Measurements from ENCODE around the gene MRPL43.
A peak's percentile ranks its signal among the peaks of the same experiment; 100 is the strongest.

The MRPL43 gene

GRCh38 chr10:101001659-101002035 is 14.3 kb upstream of the MRPL43 start:
- DNase-seq: no peak

DNA sequence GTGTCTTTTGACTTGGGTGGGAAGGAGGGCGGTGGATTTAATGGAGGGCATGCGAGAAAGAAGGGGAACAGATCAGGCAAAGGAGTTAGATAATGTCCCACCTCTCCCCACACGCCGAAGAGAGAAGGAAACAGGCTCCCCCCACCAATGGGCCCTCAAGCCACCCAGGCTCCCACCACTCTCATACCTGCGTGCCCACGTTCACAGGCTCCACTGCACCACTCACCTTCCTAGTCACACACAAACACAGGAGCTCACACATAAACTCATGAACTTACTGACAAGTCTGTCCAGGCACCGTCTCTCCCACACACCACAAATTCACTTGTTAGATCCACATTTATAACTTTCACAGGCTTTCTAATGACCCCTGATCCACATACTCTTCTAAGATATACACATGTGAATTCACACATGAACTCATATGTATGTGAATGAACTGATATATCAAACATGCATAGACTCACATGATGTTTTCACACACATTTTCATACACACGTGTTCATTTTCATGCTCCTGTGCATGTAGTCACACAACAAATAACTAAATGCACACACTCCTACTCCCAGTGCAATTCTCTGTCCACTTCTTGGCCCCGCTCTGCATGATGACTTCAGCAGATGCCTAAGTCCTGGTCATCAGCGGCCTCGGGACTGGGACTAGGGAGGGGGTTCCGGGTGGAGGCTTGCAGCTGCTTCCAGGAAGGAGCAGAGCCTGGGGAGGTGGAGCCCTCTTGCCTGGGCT is 13.8 kb upstream of the MRPL43 start:
- no peak for DNase-seq

DNA sequence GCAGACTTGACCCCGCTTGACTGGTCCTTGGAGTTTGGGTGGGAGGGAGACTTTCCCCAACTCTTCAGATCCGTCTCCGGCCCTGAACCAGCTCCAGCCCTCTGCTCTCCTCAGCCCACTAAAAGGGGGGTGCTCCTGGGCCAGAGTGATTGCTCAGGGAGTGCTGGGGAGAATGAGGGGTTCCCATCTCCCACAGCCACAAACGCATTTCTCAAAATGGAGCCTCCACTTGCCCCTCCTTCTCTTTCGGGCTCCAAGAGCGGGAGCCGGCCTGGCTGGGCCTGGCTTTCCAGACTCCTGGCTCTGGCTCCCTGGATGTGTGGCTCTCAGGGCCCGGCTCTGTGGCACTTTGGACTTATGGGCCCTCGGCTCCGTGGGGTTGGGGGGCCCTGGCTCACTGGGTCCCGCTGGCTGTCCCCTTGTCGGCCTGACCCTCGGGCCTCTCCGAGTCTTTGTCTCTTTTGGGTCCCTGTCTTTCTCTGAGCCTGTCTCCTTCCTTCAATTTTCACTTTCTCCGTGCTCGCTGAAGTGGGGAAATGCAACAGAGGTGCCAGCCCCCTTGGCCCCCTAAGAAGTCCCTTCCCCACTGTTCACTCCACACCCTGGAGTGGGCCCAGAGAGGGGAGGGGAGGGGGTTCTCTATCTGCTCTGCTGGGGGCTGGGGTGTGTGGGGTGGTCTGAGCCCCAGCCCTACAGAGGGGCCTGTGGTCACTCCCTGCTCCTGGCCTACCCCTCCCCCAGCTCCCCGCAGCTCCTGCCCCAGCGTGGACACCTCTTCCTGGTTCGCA is 13.0 kb upstream of the MRPL43 start:
- DNase-seq: no peak

- no peak for DNase-seq
Measured at GRCh38 chr10:100999742-101000126, 12.4 kb upstream of the MRPL43 start, which contains the start of gene LZTS2. LZTS2 (plus strand) TSS chr10:100999808; CDS start chr10:101002539, 2,731 bp downstream.

- peak; percentile 77 to 82 for DNase-seq
Measured at GRCh38 chr10:100998991-100999741, 11.9 kb upstream of the MRPL43 start.

GRCh38 chr10:100998183-100998990 is 11.1 kb upstream of the MRPL43 start:
- peak; percentile 72 to 76 for DNase-seq

DNA sequence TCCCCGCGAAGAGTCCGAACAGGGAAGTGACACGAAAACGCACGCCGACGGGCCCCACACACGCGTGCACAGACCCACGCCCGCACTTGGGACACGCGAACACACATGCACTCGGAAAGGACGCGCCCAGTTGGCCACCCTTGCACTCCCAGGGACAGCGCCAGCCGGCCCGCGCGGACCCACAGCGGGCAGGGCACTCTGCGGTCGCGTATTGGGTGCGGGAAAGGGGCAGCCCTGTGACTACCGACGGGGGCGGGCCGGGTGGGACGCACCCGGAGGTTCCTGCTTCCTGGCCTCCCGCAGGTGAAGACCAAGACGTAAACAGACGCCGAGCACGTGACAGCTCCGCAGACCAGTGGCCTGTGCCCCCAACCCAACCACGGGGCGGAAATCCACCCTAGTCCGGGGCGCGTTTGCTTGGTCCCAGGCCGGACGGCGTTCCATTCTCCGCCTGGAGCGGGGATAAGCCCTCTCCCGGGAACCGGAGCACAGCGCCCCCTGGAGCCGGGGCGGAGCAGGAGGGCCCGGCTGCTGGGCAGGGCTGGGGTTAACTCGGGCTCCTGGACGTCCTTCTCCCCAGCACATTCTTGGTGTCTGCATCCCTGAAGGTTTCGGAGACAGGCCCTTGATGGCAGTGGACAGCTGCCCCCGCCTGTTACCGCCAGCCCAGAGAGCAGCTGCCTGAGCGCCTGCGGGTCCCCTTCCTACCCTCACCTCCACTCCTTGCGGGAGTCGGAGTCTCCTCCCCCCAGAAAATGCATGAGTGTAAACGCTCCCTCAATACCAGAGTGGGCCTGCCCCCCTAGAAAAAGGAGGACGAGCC is 10.3 kb upstream of the MRPL43 start:
- peak; percentile 82 for DNase-seq

GRCh38 chr10:100996678-100997359 is 9.5 kb upstream of the MRPL43 start:
- peak; percentile 50 to 56 for DNase-seq

GRCh38 chr10:100995181-100995580 is 7.9 kb upstream of the MRPL43 start:
- no peak for DNase-seq

DNA sequence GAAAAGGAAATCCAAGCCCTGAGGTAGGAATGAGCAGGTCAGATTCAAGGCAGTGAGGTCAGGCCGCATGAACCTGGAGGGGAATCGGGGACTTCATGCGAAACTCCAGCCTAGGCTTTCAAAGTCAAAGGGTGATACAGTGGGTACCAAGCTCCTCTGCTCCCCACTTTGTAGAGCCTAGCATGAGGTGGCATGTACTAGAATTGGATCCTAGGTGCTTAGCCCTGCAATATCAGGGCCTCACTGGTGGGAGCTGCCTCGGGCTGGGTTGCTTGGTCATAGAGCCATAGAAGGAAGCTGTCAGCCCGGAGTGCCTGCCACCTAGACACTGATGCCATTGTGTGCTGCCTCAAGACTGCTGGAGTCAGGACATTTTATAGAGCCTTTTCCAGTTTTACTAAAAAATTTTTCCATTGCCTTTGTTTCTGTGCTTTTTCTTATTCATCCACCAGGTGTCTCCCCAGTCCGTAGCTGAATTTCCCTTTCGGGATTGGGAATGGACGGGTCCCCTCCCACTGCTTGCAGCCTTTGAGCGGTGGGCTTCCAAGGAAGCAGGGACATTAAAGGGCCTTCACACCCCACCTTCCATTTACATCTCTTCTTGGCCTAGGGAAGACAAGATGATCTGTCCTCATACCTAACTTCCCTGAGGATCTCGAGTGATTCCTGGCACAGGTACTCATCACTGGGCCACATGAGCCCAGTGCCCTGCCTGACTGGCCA is 6.8 kb upstream of the MRPL43 start:
- no peak for DNase-seq

- DNase-seq: no peak
Measured at GRCh38 chr10:100989088-100989487, 1.8 kb upstream of the MRPL43 start.

- DNase-seq: no peak
Measured at GRCh38 chr10:100988166-100988565, 869 bp upstream of the MRPL43 start.

DNA sequence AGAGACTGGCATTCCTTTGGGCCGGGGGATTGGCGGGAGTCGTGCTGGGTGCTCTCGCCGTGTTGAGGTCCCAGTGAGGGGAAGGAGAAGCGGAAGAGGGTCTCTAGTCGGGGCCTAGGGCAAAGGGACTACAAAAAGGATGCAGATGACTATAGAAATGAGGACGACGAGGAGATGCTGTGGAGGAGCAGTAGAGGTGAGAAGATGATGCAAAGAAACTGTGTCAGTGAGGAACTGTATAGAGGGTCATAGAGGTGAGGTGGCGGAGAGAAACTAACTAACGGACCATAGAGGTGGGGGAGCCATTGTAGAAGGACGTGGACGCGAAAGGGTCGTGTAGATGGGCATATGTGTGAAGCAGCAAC is 370 bp upstream of the MRPL43 start:
- DNase-seq: no peak

GRCh38 chr10:100986623-100986951 is 710 bp downstream of the MRPL43 start:
- DNase-seq: no peak

GRCh38 chr10:100985336-100985735 is 2.0 kb downstream of the MRPL43 start:
- no peak for DNase-seq

DNA sequence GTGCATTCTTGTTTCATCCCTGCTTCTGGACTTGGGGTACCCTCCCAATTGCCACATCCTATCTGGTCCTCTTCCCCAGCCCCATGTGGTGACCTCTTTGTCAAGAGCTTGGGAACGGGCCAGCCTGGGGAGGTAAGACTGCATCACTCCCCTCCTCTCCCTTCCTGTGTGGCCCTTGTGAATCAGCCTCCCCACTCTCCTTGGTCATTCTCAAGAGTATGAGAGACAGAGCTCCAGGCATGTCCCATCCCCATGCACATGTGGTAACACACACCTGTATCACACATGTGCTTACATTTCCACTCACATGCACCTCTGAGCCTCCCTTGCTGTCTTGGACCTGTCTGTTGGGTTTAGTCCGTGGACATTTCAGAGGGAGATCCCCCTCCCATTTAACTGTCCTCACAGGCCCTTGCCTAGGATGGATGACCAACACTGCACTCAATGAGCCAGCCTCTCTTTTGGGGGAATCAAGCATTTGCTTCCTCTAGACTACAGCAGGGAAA is 2.6 kb downstream of the MRPL43 start:
- no peak for DNase-seq

DNA sequence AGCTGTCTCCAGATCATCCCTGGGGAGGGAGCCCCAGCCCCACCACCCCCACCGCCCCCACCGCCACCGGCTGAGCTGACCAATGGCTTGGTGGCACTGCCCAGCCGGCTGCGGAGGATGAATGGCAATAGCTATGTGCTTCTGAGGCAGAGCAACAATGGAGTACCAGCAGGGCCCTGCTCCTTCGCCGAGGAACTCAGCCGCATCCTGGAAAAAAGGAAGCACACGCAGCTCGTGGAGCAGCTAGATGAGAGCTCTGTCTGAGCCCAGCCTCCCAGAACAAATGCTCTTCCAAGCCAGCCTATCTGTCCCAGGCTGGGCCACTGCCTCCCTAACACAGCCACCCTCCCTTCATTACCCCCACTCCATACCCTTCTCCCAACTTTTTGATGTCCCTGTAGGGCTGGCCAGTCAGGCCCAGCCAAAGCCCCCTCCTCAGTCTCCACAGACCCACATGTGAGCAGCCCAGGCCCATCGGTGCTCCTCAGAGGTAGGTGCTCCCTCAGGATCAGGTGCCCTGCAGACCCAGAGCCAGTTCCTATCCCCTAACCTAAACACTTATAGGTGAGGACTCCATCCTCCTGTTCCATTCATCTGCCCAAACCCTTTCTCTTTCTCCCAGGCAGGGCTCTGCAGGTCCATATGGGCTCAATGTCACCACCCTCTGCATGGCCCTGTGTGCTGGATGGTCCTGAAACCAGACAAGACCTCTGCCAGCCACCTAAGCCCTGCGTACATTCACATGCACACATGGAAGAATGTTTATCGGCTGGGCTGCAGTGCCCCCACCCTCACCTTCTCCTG is 3.2 kb downstream of the MRPL43 start:
- DNase-seq: no peak

DNA sequence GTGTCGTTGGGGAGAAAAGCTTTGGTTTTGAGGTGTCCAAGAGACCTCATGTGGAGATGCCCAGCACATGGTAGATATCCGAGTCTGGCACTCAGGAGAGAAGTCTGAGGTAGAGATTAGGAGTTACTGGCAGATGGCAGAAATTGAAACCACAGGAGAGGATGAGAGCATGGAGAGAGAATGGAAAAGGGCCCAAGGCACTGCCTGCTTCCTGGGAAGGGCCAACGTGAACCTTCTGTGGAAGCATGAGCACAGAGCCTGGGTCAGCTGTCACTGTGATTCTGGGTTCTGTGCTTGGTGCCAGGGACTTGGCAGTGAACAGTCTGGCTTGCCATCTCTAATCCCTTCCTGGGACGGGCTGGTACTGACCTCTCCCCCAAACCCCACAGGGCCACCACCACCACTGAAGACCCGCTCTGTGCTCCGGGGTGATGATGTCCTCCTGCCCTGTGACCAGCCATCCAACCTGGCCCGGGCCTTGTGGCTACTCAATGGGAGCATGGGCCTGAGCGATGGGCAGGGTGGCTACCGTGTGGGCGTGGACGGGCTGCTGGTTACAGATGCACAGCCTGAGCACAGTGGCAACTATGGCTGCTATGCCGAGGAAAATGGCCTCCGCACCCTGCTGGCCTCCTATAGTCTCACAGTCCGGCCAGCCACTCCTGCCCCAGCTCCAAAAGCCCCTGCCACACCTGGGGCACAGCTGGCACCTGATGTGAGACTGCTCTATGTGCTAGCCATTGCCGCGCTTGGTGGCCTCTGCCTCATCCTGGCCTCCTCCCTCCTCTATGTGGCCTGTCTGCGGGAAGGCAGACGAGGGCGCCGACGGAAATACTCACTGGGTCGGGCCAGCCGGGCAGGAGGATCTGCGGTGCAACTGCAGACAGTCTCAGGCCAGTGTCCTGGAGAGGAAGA is 4.1 kb downstream of the MRPL43 start:
- no peak for DNase-seq

Data from activated CD4-positive, alpha-beta T cell treated with anti-CD3 and anti-CD28 coated beads, Interleukin-2, amount 50 U/mL, for 48 hours (primary cell).